ENCODE measurements around the gene ABTB2.
"Not testable (repeated sequence)": the region's sequence is repeated elsewhere in the genome, so short reads cannot be mapped to it uniquely, and the experiment has no call there.

The ABTB2 gene

GRCh38 chr11:34394771-34395300 is 37.0 kb upstream of the ABTB2 start:
- no peak for ATAC-seq
- TF ChIP-seq SNAI2 (CRISPR knock-in tag; IDR thresholded peaks at IDR 0.05) (no peak), ARNTL (CRISPR knock-in tag; IDR thresholded peaks at IDR 0.05; ENCODE audit: borderline replicate concordance, low read depth) (no peak), ZNF70 (CRISPR knock-in tag; IDR thresholded peaks at IDR 0.05) (no peak), POU6F1 (CRISPR knock-in tag; IDR thresholded peaks at IDR 0.05; ENCODE audit: borderline replicate concordance, low read depth) (no peak), RARB (CRISPR knock-in tag; IDR thresholded peaks at IDR 0.05) (no peak), ZFP30 (CRISPR knock-in tag; IDR thresholded peaks at IDR 0.05) (no peak), OSR1 (CRISPR knock-in tag; IDR thresholded peaks at IDR 0.05) (no peak), GLIS3 (CRISPR knock-in tag; IDR thresholded peaks at IDR 0.05) (no peak), CSDC2 (CRISPR knock-in tag; IDR thresholded peaks at IDR 0.05) (no peak), ZNF565 (CRISPR knock-in tag; conservative IDR thresholded peaks at IDR 0.05; ENCODE audit: low read depth) (no peak), TSHZ2 (CRISPR knock-in tag; IDR thresholded peaks at IDR 0.05) (no peak), ZC3H10 (CRISPR knock-in tag; IDR thresholded peaks at IDR 0.05) (no peak), ZNF8 (CRISPR knock-in tag; IDR thresholded peaks at IDR 0.05) (no peak), ESRRG (CRISPR knock-in tag; IDR thresholded peaks at IDR 0.05) (no peak)

- ATAC-seq, result no peak
- TF ChIP-seq ISL1 (CRISPR knock-in tag; IDR thresholded peaks at IDR 0.05) (peak; percentile 41; the same call in 1 of the 2 replicates), TCF4 (CRISPR knock-in tag; IDR thresholded peaks at IDR 0.05; ENCODE audit: borderline replicate concordance) (no peak)
These were observed 29.8 kb upstream of the ABTB2 start for GRCh38 chr11:34387653-34388052.

- ATAC-seq, result not testable (repeated sequence)
These were observed 28.5 kb upstream of the ABTB2 start for GRCh38 chr11:34386356-34386755.

GRCh38 chr11:34382532-34383276 is 24.9 kb upstream of the ABTB2 start:
- no peak for ATAC-seq
- TF ChIP-seq ZC3H10 (CRISPR knock-in tag; IDR thresholded peaks at IDR 0.05) (no peak), CREB5 (CRISPR knock-in tag; IDR thresholded peaks at IDR 0.05; ENCODE audit: low read depth) (no peak), TCF4 (CRISPR knock-in tag; IDR thresholded peaks at IDR 0.05; ENCODE audit: borderline replicate concordance) (no peak), CSDC2 (CRISPR knock-in tag; IDR thresholded peaks at IDR 0.05) (no peak), TSHZ2 (CRISPR knock-in tag; IDR thresholded peaks at IDR 0.05) (no peak), ARNTL (CRISPR knock-in tag; IDR thresholded peaks at IDR 0.05; ENCODE audit: borderline replicate concordance, low read depth) (no peak), ESRRG (CRISPR knock-in tag; IDR thresholded peaks at IDR 0.05) (no peak), ZFP3 (CRISPR knock-in tag; IDR thresholded peaks at IDR 0.05) (no peak), OSR1 (CRISPR knock-in tag; IDR thresholded peaks at IDR 0.05) (no peak), TOX (CRISPR knock-in tag; IDR thresholded peaks at IDR 0.05; ENCODE audit: borderline replicate concordance) (no peak), POU6F1 (CRISPR knock-in tag; IDR thresholded peaks at IDR 0.05; ENCODE audit: borderline replicate concordance, low read depth) (no peak), CSRNP3 (CRISPR knock-in tag; IDR thresholded peaks at IDR 0.05) (no peak), SNAI2 (CRISPR knock-in tag; IDR thresholded peaks at IDR 0.05) (no peak), ZNF70 (CRISPR knock-in tag; IDR thresholded peaks at IDR 0.05) (no peak), ZNF565 (CRISPR knock-in tag; conservative IDR thresholded peaks at IDR 0.05; ENCODE audit: low read depth) (no peak)

Data from SK-N-SH treated with all-trans-retinoic acid at 6 μM for 48 hours (cell line).